Activated T-cell treated with anti-CD3 and anti-CD28 coated beads for 24 hours (primary cell): ENCODE measurements around the gene SNCB.

Source experiments
- DNase-seq: peaks from one replicate; pipeline ENCODE4 v3.0.0-alpha.2; 2020; ENCODE audit warnings: low read depth

The SNCB gene

GRCh38 chr5:176660860-176661641 lies 30.7 kb upstream of the SNCB start:
- DNase-seq, result peak; percentile 71

GRCh38 chr5:176660530-176660859 lies 30.2 kb upstream of the SNCB start:
- no peak for DNase-seq

GRCh38 chr5:176659860-176660461 lies 29.6 kb upstream of the SNCB start:
- DNase-seq, result no peak

GRCh38 chr5:176659512-176659839 lies 29.1 kb upstream of the SNCB start:
- no peak for DNase-seq

GRCh38 chr5:176658817-176659511 lies 28.6 kb upstream of the SNCB start:
- no peak for DNase-seq

- DNase-seq, result peak; percentile 61
Observed at GRCh38 chr5:176658007-176658599, 27.8 kb upstream of the SNCB start.

GRCh38 chr5:176656467-176656990 lies 26.2 kb upstream of the SNCB start:
- no peak for DNase-seq

- no peak for DNase-seq
Observed at GRCh38 chr5:176654856-176655255, 24.5 kb upstream of the SNCB start.

GRCh38 chr5:176653401-176654385 lies 23.4 kb upstream of the SNCB start:
- peak; percentile 76 for DNase-seq

- no peak for DNase-seq
Observed at GRCh38 chr5:176652136-176652535, 21.8 kb upstream of the SNCB start.

GRCh38 chr5:176651472-176651980 lies 21.2 kb upstream of the SNCB start:
- DNase-seq, result no peak

GRCh38 chr5:176650354-176650884 lies 20.1 kb upstream of the SNCB start:
- DNase-seq, result no peak

- no peak for DNase-seq
Observed at GRCh38 chr5:176648474-176649194, 18.3 kb upstream of the SNCB start.

- DNase-seq, result no peak
Observed at GRCh38 chr5:176647843-176648473, 17.6 kb upstream of the SNCB start.

- peak; percentile 98 for DNase-seq
Observed at GRCh38 chr5:176647030-176647842, 16.9 kb upstream of the SNCB start, which contains the start of gene TSPAN17. Gene TSPAN17 (plus strand): TSS chr5:176647484. CDS start chr5:176647616, 132 bp downstream.

GRCh38 chr5:176646707-176647029 lies 16.3 kb upstream of the SNCB start:
- DNase-seq, result no peak

- no peak for DNase-seq
Observed at GRCh38 chr5:176646049-176646706, 15.8 kb upstream of the SNCB start.

- no peak for DNase-seq
Observed at GRCh38 chr5:176644878-176645670, 14.7 kb upstream of the SNCB start.
